Upper lobe of left lung (tissue), 4 donors: ENCODE results near the gene COL4A6.

ENCODE experiments used
- CTCF ChIP-seq, 6 experiments: fragments of 450-650 bp in 4 of 6; fragments of 200-600 bp in 2 of 6; sonication (generic) in 2 of 6; IDR thresholded peaks; one replicate each; pipeline ENCODE4 v1.5.1; 2016 to 2019; ENCODE audit warnings: antibody characterized with exemption in 6 of 6
- EP300 ChIP-seq, 4 donors: sonication (generic); formaldehyde crosslinking; IDR thresholded peaks; one replicate each; pipeline ENCODE4 v1.5.1; 2017; ENCODE audit warnings: antibody characterized with exemption in 4 of 4, control low read depth in 2 of 4

GRCh38 chrX:108323751-108324150, 114.5 kb downstream of the COL4A6 start:
- no peak for TF ChIP-seq CTCF (IDR thresholded peaks at IDR 0.05)
- no peak for TF ChIP-seq EP300 (IDR thresholded peaks at IDR 0.05)
